Cardiac fibroblast (primary cell): ENCODE measurements around the gene AMZ1.
A peak's percentile ranks its signal among the peaks of the same experiment; 100 is the strongest.
"Not testable (repeated sequence)": the region's sequence is repeated elsewhere in the genome, so short reads cannot be mapped to it uniquely, and the experiment has no call there.

Source experiments
- DNase-seq, 2 donors: peaks; one replicate each; pipeline versions ENCODE4 v3.0.0 to v3.0.0-alpha.2; 2010; ENCODE audit warnings: low read depth in 2 of 2
- H3K4me3 ChIP-seq, 2 donors: replicated peaks in 1 of 2; 1 replicate in 1 of 2; 2 replicates in 1 of 2; pipeline ENCODE4 v1.5.1; 2011; ENCODE audit warnings: low read depth in 2 of 2, low read length in 2 of 2, mild to moderate bottlenecking in 2 of 2, moderate library complexity in 1 of 2
- TF ChIP-seq, protein P1 (sequence below): IDR thresholded peaks from one replicate; pipeline ENCODE4 v1.5.1; 2011; ENCODE audit warnings: low read depth, mild to moderate bottlenecking, low read length, inconsistent platforms

The AMZ1 gene

GRCh38 chr7:2737771-2738540, 50.0 kb downstream of the AMZ1 start:
- DNase-seq, result peak; percentile 60 to 68
- TF ChIP-seq, protein P1, sequence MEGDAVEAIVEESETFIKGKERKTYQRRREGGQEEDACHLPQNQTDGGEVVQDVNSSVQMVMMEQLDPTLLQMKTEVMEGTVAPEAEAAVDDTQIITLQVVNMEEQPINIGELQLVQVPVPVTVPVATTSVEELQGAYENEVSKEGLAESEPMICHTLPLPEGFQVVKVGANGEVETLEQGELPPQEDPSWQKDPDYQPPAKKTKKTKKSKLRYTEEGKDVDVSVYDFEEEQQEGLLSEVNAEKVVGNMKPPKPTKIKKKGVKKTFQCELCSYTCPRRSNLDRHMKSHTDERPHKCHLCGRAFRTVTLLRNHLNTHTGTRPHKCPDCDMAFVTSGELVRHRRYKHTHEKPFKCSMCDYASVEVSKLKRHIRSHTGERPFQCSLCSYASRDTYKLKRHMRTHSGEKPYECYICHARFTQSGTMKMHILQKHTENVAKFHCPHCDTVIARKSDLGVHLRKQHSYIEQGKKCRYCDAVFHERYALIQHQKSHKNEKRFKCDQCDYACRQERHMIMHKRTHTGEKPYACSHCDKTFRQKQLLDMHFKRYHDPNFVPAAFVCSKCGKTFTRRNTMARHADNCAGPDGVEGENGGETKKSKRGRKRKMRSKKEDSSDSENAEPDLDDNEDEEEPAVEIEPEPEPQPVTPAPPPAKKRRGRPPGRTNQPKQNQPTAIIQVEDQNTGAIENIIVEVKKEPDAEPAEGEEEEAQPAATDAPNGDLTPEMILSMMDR, result no peak
- no peak overlapping the region for H3K4me3 ChIP-seq

GRCh38 chr7:2738766-2739549, 51.0 kb downstream of the AMZ1 start:
- DNase-seq, result no peak
- no peak overlapping the region for H3K4me3 ChIP-seq
- TF ChIP-seq, protein P1, result no peak

- not testable (repeated sequence) for H3K4me3 ChIP-seq, DNase-seq
Observed at GRCh38 chr7:2743523-2744185, 55.7 kb downstream of the AMZ1 start.

DNA sequence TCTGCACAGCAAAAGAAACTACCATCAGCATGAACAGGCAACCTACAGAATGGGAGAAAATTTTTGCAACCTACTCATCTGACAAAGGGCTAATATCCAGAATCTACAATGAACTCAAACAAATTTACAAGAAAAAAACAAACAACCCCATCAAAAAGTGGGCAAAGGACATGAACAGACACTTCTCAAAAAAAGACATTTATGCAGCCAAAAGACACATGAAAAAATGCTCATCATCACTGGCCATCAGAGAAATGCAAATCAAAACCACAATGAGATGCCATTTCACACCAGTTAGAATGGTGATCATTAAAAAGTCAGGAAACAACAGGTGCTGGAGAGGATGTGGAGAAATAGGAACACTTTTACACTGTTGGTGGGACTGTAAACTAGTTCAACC, 60.7 kb downstream of the AMZ1 start:
- not testable (repeated sequence) for DNase-seq, H3K4me3 ChIP-seq

DNA sequence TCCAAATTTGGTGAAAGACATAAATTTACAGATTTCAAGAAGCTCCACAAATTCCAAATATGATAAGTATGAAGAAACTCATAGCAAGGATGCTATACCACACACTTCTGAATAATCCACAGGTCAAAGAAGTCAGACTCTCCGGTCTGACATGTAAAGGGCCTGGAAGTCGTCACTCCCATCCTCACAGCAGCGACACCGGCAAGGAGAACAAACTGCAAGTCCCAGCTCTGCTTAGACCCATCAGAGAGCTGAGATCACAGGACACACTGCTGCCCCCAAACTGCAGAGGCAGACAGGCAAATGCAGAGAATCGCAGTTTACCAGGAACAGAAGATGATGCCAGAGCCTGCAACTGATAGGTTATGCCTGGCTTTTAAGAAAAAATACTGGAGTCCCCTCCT, 62.0 kb downstream of the AMZ1 start:
- no peak overlapping the region for H3K4me3 ChIP-seq
- no peak for DNase-seq
- TF ChIP-seq, protein P1, result no peak

DNA sequence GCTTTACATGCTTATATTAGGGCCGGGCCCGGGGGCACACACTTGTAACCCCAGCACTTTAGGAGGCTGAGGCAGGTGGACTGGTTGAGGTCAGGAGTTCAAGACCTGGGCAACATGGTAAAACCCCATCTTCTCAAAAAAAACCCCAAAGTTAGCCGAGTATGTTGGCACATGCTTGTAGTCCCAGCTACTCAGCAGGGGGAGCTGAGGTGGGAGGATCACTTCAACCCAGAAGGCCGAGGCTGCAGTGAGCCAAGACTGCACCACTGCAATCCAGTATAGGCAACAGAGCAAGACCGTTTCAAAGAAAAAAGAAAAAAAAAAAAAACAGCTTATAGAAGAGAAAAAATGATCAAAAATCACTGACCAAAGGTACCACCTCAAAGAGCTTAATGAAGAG, 63.1 kb downstream of the AMZ1 start:
- H3K4me3 ChIP-seq, result no peak overlapping the region
- TF ChIP-seq, protein P1, result no peak
- DNase-seq, result no peak

DNA sequence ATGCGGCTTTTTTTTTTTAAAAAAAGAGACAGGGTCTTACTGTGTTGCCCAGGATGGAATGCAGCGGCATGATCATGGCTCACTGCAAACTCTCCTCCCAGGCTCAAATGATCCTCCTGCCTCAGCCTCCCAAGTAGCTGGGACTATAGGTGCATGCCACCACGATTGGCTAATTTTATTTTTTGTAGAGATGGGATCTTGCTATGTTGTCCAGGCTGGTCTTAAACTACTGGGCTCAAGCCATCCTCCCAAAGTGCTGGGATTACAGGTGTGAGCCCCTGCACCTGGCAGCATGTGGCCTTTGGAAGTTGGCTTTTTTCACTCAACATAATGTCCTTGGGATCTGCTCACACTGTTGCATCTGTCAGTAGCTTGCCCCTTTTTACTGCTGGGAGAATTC, 65.1 kb downstream of the AMZ1 start:
- TF ChIP-seq, protein P1, result no peak
- DNase-seq, result no peak
- no peak overlapping the region for H3K4me3 ChIP-seq
